ENCODE results near the gene GZMM.

GZMM gene

GRCh38 chr19:591099-591958 lies 47.5 kb downstream of the GZMM start:
- Histone ChIP-seq H3K36me3 (ENCODE audit: control insufficient read depth in 1 of 2, insufficient read depth in 2 of 2, low read length in 2 of 2) (no peaks in the 10 kb centered on the region), H2AK5ac (ENCODE audit: low read length) (no peak overlapping the region), H3K18ac (ENCODE audit: low read length) (no peak overlapping the region), H3K4me3 (ENCODE audit: low read depth, low read length) (no peak overlapping the region), H3K79me2 (ENCODE audit: control insufficient read depth, insufficient read depth, low read length, poor library complexity) (no peaks in the 10 kb centered on the region), H2BK120ac (ENCODE audit: insufficient read depth, low read length, poor library complexity) (no peak overlapping the region), H4K12ac (ENCODE audit: low read depth, low read length) (no peak overlapping the region), H4K91ac (ENCODE audit: low read depth, low read length) (no peak overlapping the region), H4K8ac (ENCODE audit: low read depth, low read length) (no peak overlapping the region), H2BK12ac (ENCODE audit: low read length) (no peak overlapping the region), H3K4me2 (ENCODE audit: low read length) (no peak overlapping the region), H3K9me3 (ENCODE audit: insufficient read depth, low read depth, low read length) (peaks cover 9% of the 10 kb centered on the region), H3K79me1 (ENCODE audit: low read length) (no peaks in the 10 kb centered on the region), H3K9ac (ENCODE audit: low read length) (no peak overlapping the region), H3K27ac (ENCODE audit: low read depth, low read length) (no peak overlapping the region), H3K27me3 (ENCODE audit: insufficient read depth, low read length) (peaks cover 29% of the 10 kb centered on the region), H3K4me1 (ENCODE audit: control insufficient read depth in 1 of 2, insufficient read depth in 2 of 2, low read length in 2 of 2) (peaks cover 0 to 2% of the 10 kb centered on the region in 2 experiments), H3K23ac (ENCODE audit: low read length) (no peak overlapping the region), H3K14ac (ENCODE audit: low read length) (no peak overlapping the region), H3K4ac (ENCODE audit: low read depth, low read length) (no peak overlapping the region), H2AFZ (ENCODE audit: insufficient read depth, low read length, poor library complexity) (no peak overlapping the region), H2BK5ac (ENCODE audit: low read depth, low read length, poor library complexity) (no peak overlapping the region)
- no CpG with 5 or more reads among the region's 75 CpGs for WGBS (ENCODE audit: extremely low coverage, insufficient coverage, insufficient read length)
- DNase-seq = peak in 1 of 2 donors; percentile 58

- no peak overlapping the region for H3K14ac ChIP-seq (ENCODE audit: low read length)
- H2AK5ac ChIP-seq (ENCODE audit: low read length) = no peak overlapping the region
- no peaks in the 10 kb centered on the region for H3K79me1 ChIP-seq (ENCODE audit: low read length)
- no peak overlapping the region for H3K9ac ChIP-seq (ENCODE audit: low read length)
- H3K4me1 ChIP-seq (ENCODE audit: control insufficient read depth in 1 of 2, insufficient read depth in 2 of 2, low read length in 2 of 2) = peaks cover 0 to 2% of the 10 kb centered on the region in 2 experiments
- no peak overlapping the region for H4K91ac ChIP-seq (ENCODE audit: low read depth, low read length)
- H3K4ac ChIP-seq (ENCODE audit: low read depth, low read length) = no peak overlapping the region
- H3K79me2 ChIP-seq (ENCODE audit: control insufficient read depth, insufficient read depth, low read length, poor library complexity) = no peaks in the 10 kb centered on the region
- H3K4me3 ChIP-seq (ENCODE audit: low read depth, low read length) = no peak overlapping the region
- H3K36me3 ChIP-seq (ENCODE audit: control insufficient read depth in 1 of 2, insufficient read depth in 2 of 2, low read length in 2 of 2) = no peaks in the 10 kb centered on the region
- H3K27me3 ChIP-seq (ENCODE audit: insufficient read depth, low read length) = peaks cover 29% of the 10 kb centered on the region
- no peak overlapping the region for H3K27ac ChIP-seq (ENCODE audit: low read depth, low read length)
- H3K9me3 ChIP-seq (ENCODE audit: insufficient read depth, low read depth, low read length) = peaks cover 9% of the 10 kb centered on the region
- H3K18ac ChIP-seq (ENCODE audit: low read length) = no peak overlapping the region
- H2BK5ac ChIP-seq (ENCODE audit: low read depth, low read length, poor library complexity) = no peak overlapping the region
- no peak overlapping the region for H4K12ac ChIP-seq (ENCODE audit: low read depth, low read length)
- H3K23ac ChIP-seq (ENCODE audit: low read length) = no peak overlapping the region
- H2AFZ ChIP-seq (ENCODE audit: insufficient read depth, low read length, poor library complexity) = no peak overlapping the region
- no peak overlapping the region for H3K4me2 ChIP-seq (ENCODE audit: low read length)
- H4K8ac ChIP-seq (ENCODE audit: low read depth, low read length) = no peak overlapping the region
- DNase-seq = no peak
- WGBS (ENCODE audit: extremely low coverage, insufficient coverage, insufficient read length) = no CpG with 5 or more reads among the region's 19 CpGs
- H2BK12ac ChIP-seq (ENCODE audit: low read length) = no peak overlapping the region
- no peak overlapping the region for H2BK120ac ChIP-seq (ENCODE audit: insufficient read depth, low read length, poor library complexity)
These were observed 48.2 kb downstream of the GZMM start for GRCh38 chr19:592101-592500.

- H3K27me3 ChIP-seq (ENCODE audit: insufficient read depth, low read length) = peaks cover 27% of the 10 kb centered on the region
- H3K79me2 ChIP-seq (ENCODE audit: control insufficient read depth, insufficient read depth, low read length, poor library complexity) = no peaks in the 10 kb centered on the region
- no peak overlapping the region for H2BK5ac ChIP-seq (ENCODE audit: low read depth, low read length, poor library complexity)
- peaks cover 0 to 2% of the 10 kb centered on the region in 2 experiments for H3K4me1 ChIP-seq (ENCODE audit: control insufficient read depth in 1 of 2, insufficient read depth in 2 of 2, low read length in 2 of 2)
- H3K79me1 ChIP-seq (ENCODE audit: low read length) = no peaks in the 10 kb centered on the region
- WGBS (ENCODE audit: extremely low coverage, insufficient coverage, insufficient read length) = no CpG with 5 or more reads among the region's 18 CpGs
- H4K91ac ChIP-seq (ENCODE audit: low read depth, low read length) = no peak overlapping the region
- H3K4ac ChIP-seq (ENCODE audit: low read depth, low read length) = no peak overlapping the region
- no peak for DNase-seq
- H3K36me3 ChIP-seq (ENCODE audit: control insufficient read depth in 1 of 2, insufficient read depth in 2 of 2, low read length in 2 of 2) = no peaks in the 10 kb centered on the region
- H4K8ac ChIP-seq (ENCODE audit: low read depth, low read length) = no peak overlapping the region
- H3K4me3 ChIP-seq (ENCODE audit: low read depth, low read length) = no peak overlapping the region
- no peak overlapping the region for H3K27ac ChIP-seq (ENCODE audit: low read depth, low read length)
- no peak overlapping the region for H2BK120ac ChIP-seq (ENCODE audit: insufficient read depth, low read length, poor library complexity)
- H3K14ac ChIP-seq (ENCODE audit: low read length) = no peak overlapping the region
- H2AFZ ChIP-seq (ENCODE audit: insufficient read depth, low read length, poor library complexity) = no peak overlapping the region
- no peak overlapping the region for H2AK5ac ChIP-seq (ENCODE audit: low read length)
- H4K12ac ChIP-seq (ENCODE audit: low read depth, low read length) = no peak overlapping the region
- H3K4me2 ChIP-seq (ENCODE audit: low read length) = no peak overlapping the region
- no peak overlapping the region for H3K9ac ChIP-seq (ENCODE audit: low read length)
- peaks cover 9% of the 10 kb centered on the region for H3K9me3 ChIP-seq (ENCODE audit: insufficient read depth, low read depth, low read length)
- H3K18ac ChIP-seq (ENCODE audit: low read length) = no peak overlapping the region
- H2BK12ac ChIP-seq (ENCODE audit: low read length) = no peak overlapping the region
- H3K23ac ChIP-seq (ENCODE audit: low read length) = no peak overlapping the region
These were observed 49.2 kb downstream of the GZMM start for GRCh38 chr19:593055-593454.

GRCh38 chr19:593505-593904 lies 49.7 kb downstream of the GZMM start:
- H3K79me2 ChIP-seq (ENCODE audit: control insufficient read depth, insufficient read depth, low read length, poor library complexity) = no peaks in the 10 kb centered on the region
- H2AFZ ChIP-seq (ENCODE audit: insufficient read depth, low read length, poor library complexity) = no peak overlapping the region
- no peak overlapping the region for H3K27ac ChIP-seq (ENCODE audit: low read depth, low read length)
- no peak overlapping the region for H3K9ac ChIP-seq (ENCODE audit: low read length)
- peaks cover 23% of the 10 kb centered on the region for H3K27me3 ChIP-seq (ENCODE audit: insufficient read depth, low read length)
- H2BK12ac ChIP-seq (ENCODE audit: low read length) = no peak overlapping the region
- no peak overlapping the region for H4K12ac ChIP-seq (ENCODE audit: low read depth, low read length)
- DNase-seq = no peak
- no peak overlapping the region for H2AK5ac ChIP-seq (ENCODE audit: low read length)
- no peaks in the 10 kb centered on the region for H3K36me3 ChIP-seq (ENCODE audit: control insufficient read depth in 1 of 2, insufficient read depth in 2 of 2, low read length in 2 of 2)
- no peak overlapping the region for H2BK120ac ChIP-seq (ENCODE audit: insufficient read depth, low read length, poor library complexity)
- WGBS (ENCODE audit: extremely low coverage, insufficient coverage, insufficient read length) = no CpG with 5 or more reads among the region's 9 CpGs
- H3K14ac ChIP-seq (ENCODE audit: low read length) = no peak overlapping the region
- H4K8ac ChIP-seq (ENCODE audit: low read depth, low read length) = no peak overlapping the region
- H3K4me2 ChIP-seq (ENCODE audit: low read length) = no peak overlapping the region
- peaks cover 0 to 2% of the 10 kb centered on the region in 2 experiments for H3K4me1 ChIP-seq (ENCODE audit: control insufficient read depth in 1 of 2, insufficient read depth in 2 of 2, low read length in 2 of 2)
- no peak overlapping the region for H2BK5ac ChIP-seq (ENCODE audit: low read depth, low read length, poor library complexity)
- no peak overlapping the region for H3K4me3 ChIP-seq (ENCODE audit: low read depth, low read length)
- H3K4ac ChIP-seq (ENCODE audit: low read depth, low read length) = no peak overlapping the region
- H3K18ac ChIP-seq (ENCODE audit: low read length) = no peak overlapping the region
- H3K9me3 ChIP-seq (ENCODE audit: insufficient read depth, low read depth, low read length) = peaks cover 9% of the 10 kb centered on the region
- no peak overlapping the region for H3K23ac ChIP-seq (ENCODE audit: low read length)
- no peak overlapping the region for H4K91ac ChIP-seq (ENCODE audit: low read depth, low read length)
- no peaks in the 10 kb centered on the region for H3K79me1 ChIP-seq (ENCODE audit: low read length)

Data from trophoblast cell (in vitro differentiated cells and primary cell).